Subcutaneous adipose tissue (tissue), 4 donors: Measurements from ENCODE around the gene TSC22D4. TPM values are rescaled to one million over a fixed set of nuclear protein-coding genes. Genes with fewer than 3 reads are reported as not detected.

ENCODE experiments used
- CTCF ChIP-seq: fragments of 450-650 bp; IDR thresholded peaks from one replicate; pipeline ENCODE4 v1.5.1; 2016; ENCODE audit warnings: low read depth, mild to moderate bottlenecking, control low read depth, antibody characterized with exemption, moderate library complexity
- total RNA-seq, 4 donors: library from RNA; depleted of rRNA; stranded (reverse); fragments of >200 nt; gene quantifications; one replicate each; pipeline ENCODE4 v1.1.0, GENCODE V29; 2016

Gene TSC22D4
- total RNA-seq, 4 donors from 2014 or later = 17.0 to 35.6 (median 19.1) TPM

GRCh38 chr7:100432621-100433275, 46.3 kb downstream of the TSC22D4 start:
- TF ChIP-seq CTCF = no peak

- no peak for TF ChIP-seq CTCF
Measured at GRCh38 chr7:100432053-100432452, 47.0 kb downstream of the TSC22D4 start.

- TF ChIP-seq CTCF = no peak
Measured at GRCh38 chr7:100431286-100431735, 47.7 kb downstream of the TSC22D4 start.

- no peak for TF ChIP-seq CTCF
Measured at GRCh38 chr7:100430493-100431285, 48.3 kb downstream of the TSC22D4 start.

GRCh38 chr7:100429637-100430492, 49.1 kb downstream of the TSC22D4 start, which contains the start of gene MEPCE:
Gene MEPCE (plus strand): TSS chr7:100429831. CDS start chr7:100430019, 188 bp downstream.
- TF ChIP-seq CTCF = no peak

- no peak for TF ChIP-seq CTCF
Measured at GRCh38 chr7:100428967-100429636, 49.9 kb downstream of the TSC22D4 start.
